HG02571 (cell line): ENCODE results near the gene SH3BP2.
"Not testable (repeated sequence)": the region's sequence is repeated elsewhere in the genome, so short reads cannot be mapped to it uniquely, and the experiment has no call there.

Experiments used
- ATAC-seq: cut with Tn5 transposase; IDR thresholded peaks from one replicate; pipeline ENCODE4 v1.9.1; 2021; ENCODE audit warnings: mild to moderate bottlenecking, moderate library complexity; ENCODE audit not compliant: unreplicated experiment

Gene SH3BP2

DNA sequence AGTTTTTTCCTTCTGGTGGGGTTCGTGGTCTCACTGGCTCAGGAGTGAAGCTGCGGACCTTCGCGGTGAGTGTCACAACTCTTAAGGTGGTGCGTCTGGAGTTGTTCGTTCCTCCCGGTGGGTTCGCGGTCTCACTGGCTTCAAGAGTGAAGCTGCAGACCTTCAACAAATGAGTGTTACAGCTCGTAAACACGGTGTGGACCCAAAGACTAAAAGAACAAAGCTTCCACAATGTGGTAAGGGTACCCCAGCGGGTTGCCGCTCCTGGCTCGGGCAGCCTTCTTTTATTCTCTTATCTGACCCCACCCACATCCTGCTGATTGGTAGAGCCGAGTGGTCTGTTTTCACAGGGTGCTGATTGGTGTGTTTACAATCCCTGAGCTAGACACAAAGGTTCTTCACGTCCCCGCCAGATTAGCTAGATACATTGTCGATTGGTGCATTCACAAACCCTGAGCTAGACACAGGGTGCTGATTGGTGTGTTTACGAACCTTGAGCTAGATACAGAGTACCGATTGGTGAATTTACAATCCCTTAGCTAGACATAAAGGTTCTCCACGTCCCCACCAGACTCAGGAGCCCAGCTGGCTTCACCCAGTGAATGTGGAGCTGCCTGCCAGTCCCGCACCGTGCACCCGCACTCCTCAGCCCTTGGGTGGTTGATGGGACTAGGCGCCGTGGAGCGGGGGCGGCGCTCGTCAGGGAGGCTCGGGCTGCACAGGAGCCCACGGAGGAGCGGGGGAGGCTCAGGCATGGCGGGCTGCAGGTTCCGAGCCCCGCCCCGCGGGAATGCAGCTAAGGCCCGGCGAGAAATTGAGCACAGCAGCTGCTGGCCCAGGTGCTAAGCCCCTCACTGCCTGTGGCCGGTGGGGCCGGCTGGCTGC, 30.2 kb upstream of the SH3BP2 start:
- not testable (repeated sequence) for ATAC-seq

DNA sequence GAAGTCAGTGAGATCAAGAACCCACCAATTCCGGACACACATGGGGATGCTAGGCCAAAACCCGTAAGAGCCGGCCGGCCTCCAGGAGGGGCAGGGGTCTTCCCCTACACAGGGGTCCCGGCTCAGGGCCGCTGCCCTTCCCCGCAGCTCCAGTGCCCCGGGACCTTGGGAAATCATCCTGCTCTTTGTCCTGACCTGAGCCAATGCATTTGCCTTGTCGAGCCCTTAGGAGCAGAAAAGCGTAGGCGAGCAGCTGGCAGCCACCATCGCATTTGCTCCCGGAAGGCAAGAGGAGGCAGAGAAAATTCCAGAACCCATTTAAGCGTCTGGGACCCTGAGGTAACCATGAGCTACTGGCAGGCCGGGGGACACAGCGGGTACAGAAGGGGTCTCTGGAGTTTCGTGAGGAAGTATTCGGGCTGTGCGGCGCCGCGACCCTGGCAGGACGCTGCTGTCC, 29.3 kb upstream of the SH3BP2 start:
- ATAC-seq, result no peak

DNA sequence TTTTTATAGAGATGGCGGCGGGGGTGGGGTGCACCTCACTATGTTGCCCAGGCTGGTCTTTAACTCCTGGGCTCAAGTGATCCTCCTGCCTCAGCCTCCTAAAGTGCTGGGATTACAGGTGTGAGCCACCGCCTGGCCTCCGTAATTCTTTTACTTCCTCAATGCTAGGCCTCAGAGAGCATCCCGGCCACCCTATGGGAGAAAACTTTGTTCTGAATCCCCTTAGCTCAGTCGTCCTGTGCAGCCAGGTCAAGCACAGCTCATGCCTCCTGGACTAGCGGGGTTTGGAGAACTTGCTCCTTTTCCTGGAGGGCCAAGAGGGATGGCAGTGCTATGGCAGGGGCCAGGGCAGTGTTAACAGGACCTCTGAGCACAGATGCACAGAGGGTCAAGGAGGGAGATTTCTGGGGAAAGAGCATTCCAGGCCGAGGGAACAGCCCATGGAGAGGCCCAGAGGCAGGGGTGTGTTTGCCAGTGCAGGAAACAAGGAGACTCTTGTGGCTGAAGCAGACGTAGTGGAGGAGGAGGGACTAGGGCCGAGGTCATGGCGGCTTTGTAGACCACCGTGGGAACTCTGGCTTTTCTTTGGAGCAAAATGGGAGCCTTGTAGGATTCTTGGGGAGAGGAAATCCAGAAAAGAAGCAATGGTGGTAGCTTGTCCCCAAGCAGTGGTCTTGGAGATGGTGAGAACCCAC, 26.9 kb upstream of the SH3BP2 start:
- ATAC-seq, result no peak

DNA sequence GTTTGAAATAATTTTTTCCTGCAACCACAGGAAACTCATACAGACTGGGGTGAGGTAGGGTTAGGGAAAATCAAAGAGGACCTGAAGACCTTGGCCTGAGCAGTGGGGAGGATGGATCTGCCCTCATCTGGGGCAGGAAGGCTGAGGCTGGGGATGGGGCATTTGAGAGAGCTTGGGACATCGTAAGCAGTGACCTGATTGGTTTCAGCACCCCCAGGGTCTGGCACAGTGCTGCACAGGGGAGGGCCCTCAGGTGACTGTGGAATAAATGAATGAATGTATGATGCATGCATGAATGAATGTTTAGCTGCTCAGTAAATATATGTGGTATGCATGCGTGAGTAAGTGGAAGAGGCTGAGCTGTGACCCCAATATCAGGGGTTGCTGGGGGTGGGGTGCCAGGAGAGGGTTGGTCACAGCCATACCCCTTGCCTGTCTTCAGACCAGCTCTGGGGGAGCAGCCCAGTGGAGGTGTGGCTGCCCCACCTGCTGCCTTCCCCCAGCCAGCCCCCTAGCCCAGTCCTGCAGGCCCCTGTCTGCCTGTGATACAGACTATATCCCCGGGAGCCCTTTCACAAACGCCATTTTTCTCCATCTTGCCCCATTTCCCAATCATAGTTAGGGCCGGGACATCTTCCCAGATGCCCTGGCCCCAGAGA, 25.7 kb upstream of the SH3BP2 start:
- ATAC-seq, result no peak

DNA sequence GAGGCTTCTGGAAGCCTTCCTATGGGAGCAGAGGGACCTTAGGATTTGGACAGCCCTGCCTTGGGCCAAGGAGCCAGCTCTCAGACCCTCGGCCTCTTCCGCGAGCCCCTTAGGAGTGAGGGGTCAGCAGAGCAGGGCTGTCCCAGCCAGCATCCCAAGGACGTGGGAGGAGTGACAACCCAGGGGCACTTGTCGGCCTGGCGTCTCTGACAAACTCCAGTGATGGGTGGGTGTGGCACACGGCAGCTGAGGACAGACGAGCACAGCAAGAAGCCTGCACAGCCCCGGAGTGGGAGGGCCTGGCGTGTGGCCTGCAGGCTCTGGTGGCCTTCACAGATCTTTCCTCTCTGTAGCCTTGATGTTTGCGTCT, 25.2 kb upstream of the SH3BP2 start:
- ATAC-seq, result no peak

DNA sequence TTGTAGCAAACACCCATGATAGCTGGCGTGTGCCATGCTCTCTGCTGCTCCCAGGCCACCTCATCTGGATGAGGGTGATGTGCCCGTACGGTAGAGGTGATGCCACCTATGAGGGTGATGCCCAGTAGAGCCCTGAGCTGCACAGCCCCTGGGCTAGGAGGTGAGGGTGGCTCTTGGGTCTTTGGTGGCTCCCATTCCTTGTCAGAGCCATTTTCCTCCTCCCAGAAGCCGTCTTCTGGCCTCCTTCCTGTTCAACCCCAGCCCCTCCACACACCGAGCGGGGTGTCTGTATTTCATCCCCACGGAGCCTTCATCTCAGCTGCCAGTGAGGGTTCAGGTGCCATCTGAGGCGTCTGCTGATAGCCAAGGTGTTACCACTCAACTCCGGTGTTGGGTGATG, 24.8 kb upstream of the SH3BP2 start:
- ATAC-seq, result no peak

DNA sequence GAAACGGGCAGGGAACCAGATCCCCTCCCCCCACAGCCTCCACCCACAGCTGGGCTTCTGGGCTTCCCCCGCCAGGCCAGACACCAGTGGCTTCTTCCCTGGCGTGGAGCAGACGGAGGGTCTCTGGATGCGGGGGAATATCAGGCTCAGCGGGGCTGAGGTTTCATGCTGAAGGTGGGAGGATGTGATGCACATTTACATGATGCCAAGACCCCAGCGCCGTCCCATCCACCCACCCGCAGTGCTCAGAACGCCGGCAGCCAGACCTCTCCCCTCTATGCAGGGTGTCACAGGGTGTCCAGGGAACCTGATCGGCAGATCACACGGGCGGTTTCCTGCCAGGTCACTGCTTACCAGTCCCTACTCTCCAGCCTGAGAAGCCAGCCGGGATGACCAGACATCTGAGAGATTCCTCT, 24.0 kb upstream of the SH3BP2 start:
- no peak for ATAC-seq

GRCh38 chr4:2771264-2771663, 21.6 kb upstream of the SH3BP2 start:
- no peak for ATAC-seq

- ATAC-seq, result not testable (repeated sequence)
These were observed 12.2 kb upstream of the SH3BP2 start for GRCh38 chr4:2780643-2781042.

DNA sequence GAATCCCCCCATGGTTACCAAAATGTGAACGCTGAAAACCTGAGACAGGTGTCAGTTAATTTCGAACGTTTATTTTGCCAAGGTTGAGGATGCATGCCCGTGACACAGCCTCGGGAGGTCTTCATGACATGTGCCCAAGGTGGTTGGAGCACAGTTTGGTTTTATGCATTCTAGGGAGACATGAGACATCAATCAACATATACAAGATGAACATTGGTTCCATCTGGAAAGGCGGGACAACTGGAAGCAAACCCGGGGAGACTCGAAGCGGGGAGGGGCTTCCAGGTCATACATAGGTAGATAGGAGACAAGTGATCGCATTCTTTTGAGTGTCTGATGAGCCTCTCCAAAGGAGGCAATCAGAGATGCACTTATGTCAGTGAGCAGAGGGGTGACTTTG, 11.0 kb upstream of the SH3BP2 start:
- no peak for ATAC-seq

DNA sequence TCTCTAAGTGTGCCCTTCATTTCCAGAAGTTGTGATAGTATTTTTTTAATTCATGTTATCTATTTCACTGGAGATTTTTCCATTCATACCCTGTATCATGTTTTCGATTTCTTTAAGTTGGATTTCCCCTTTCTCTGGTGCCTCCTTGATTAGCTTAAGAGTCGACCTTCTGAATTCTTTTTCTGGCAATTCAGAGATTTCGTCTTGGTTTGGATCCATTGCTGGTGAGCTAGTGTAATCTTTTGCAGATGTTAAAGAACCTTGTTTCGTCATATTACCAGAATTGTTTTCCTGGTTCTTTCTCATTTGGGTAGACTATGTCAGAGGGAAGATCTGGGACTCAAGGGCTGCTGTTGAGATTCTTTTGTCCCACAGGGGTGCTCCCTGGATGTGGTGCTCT, 9.1 kb upstream of the SH3BP2 start:
- ATAC-seq, result no peak

DNA sequence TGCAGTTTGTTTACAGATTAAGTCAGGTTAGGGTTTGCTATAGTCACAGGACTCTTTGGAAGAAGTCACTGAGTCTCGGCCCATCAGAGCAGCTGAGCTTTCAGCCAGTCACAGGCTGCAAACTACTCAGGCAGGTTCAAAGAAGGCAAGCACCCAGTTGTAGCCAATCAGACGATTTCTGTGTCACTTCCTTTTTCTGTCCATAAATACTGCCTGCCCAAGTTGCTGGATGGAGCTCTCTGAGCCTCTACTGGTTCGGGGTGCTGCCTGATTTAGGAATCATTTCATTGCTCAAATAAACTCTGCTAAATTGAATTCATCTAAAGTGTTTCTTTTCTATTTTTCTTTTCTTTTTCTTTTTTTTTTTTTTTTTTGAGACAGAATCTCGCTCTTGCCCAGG, 7.3 kb upstream of the SH3BP2 start:
- no peak for ATAC-seq

GRCh38 chr4:2786152-2786671, 6.7 kb upstream of the SH3BP2 start:
- no peak for ATAC-seq

DNA sequence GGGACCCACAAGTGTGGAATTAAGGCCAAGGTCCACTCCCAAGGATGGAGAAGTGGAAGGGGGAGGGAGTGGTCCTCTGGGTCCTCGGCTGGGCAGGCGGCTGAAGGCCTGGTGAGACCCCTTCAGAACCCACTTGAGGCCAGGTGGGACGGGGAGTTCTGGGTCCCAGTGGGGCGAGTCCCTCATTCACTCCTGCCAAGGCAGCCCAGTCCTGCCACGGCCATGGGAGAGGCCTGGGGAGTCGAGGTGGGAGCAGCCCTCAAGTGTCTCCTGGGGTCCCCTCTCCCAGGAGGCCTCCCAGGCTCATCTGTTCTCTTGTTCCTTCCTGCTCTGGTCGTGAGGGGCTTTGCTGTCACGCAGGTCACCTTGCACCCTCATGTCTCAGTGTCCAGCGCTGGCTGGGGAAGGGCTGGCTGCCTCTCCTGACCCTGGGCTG, 6.1 kb upstream of the SH3BP2 start:
- no peak for ATAC-seq

DNA sequence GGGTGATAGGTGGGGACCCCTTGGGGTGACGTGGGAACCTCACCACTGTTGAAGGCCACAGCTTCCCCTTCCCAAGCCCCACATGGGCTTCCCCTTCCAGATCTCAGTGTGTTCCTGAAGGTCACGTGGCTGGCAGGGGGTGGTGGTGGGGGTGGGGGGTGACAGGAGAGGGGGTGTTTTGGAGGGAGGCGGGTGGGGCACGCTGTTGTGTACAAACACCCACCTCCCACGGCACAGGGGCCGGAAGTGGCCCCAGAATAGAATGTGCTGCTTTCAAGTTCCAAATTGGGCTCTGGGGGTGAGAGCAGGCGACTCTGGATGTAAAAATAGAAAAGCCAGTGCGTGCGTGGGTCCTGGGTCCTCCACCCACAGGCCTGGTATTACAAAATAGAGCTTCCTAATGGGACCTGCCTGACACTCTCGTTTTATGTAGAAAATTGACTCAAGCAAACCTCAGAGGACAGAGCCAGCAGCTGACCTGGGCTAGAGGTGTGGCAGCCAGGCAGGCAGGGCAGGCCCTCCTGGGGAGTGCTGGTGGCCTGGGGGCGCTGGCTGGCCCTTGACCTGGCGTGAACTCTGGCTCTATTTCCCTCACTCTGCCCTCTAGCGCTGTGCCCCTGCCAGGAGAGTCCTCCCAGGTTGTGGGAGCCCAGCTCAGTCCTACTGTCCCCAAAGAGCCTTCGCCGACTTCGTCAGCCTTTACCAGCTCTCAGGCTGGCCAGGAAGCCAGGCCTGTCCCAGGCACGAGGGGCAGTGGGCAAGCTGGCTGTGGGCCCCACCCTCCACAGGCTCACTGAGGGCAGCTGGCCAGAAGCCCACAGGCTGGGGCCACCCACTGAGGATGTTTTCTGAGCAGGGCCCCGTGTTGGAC, 5.4 kb upstream of the SH3BP2 start:
- ATAC-seq, result peak; percentile 55

GRCh38 chr4:2788101-2788500, 4.8 kb upstream of the SH3BP2 start:
- ATAC-seq, result no peak

- ATAC-seq, result no peak
These were observed 4.3 kb upstream of the SH3BP2 start for GRCh38 chr4:2788532-2789103.

- ATAC-seq, result no peak
These were observed 3.5 kb upstream of the SH3BP2 start for GRCh38 chr4:2789351-2789750.

GRCh38 chr4:2789793-2790582, 2.9 kb upstream of the SH3BP2 start:
- ATAC-seq, result no peak
